Cardiac fibroblast (primary cell): Measurements from ENCODE around the gene DNMBP.

Experiments used
- DNase-seq, 2 donors: peaks; one replicate each; pipeline versions ENCODE4 v3.0.0 to v3.0.0-alpha.2; 2010; ENCODE audit warnings: low read depth in 2 of 2
- H3K4me3 ChIP-seq, 2 donors: replicated peaks in 1 of 2; 1 replicate in 1 of 2; 2 replicates in 1 of 2; pipeline ENCODE4 v1.5.1; 2011; ENCODE audit warnings: low read depth in 2 of 2, low read length in 2 of 2, mild to moderate bottlenecking in 2 of 2, moderate library complexity in 1 of 2
- TF ChIP-seq, protein P1 (sequence below): IDR thresholded peaks from one replicate; pipeline ENCODE4 v1.5.1; 2011; ENCODE audit warnings: low read depth, mild to moderate bottlenecking, low read length, inconsistent platforms

DNMBP gene

DNA sequence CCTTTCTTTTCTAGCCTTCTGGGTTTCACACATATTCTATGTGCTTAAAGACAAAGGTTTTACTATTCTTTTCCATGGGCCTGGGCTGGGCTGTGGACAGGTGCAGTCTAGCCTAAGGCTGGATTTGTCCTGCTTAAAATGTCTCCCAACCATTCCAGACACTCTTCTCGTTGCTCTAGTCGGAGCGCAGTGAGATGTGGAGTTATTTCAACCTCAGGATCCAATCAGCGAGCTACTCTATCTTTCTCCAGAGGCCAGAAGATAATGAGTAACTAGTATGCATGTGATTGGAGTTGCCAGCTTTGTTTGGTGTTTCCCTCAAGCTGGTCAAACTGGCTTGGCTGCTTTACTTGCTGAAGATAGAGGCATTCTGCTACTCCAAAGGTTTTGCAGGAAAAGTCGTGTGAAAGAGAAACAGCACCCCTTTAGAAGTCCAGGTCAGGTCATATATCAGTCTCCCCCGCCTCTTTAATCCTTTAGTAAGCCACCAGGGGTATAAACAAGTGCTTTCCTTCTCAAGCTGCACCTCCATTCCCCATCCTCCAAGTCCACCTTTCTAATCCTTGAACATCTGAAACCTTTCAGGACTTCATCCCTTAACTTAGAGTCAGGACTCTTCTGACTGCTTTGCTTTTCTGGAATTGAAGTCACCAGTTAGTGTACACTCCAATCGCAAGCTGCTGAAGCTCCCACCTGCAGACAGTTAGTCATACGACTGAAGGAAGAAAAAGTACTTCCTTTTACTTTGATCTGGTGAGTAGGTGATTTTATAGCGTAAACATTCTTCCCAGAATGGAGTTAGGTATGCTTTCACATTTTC is 78.8 kb downstream of the DNMBP start:
- TF ChIP-seq, protein P1, sequence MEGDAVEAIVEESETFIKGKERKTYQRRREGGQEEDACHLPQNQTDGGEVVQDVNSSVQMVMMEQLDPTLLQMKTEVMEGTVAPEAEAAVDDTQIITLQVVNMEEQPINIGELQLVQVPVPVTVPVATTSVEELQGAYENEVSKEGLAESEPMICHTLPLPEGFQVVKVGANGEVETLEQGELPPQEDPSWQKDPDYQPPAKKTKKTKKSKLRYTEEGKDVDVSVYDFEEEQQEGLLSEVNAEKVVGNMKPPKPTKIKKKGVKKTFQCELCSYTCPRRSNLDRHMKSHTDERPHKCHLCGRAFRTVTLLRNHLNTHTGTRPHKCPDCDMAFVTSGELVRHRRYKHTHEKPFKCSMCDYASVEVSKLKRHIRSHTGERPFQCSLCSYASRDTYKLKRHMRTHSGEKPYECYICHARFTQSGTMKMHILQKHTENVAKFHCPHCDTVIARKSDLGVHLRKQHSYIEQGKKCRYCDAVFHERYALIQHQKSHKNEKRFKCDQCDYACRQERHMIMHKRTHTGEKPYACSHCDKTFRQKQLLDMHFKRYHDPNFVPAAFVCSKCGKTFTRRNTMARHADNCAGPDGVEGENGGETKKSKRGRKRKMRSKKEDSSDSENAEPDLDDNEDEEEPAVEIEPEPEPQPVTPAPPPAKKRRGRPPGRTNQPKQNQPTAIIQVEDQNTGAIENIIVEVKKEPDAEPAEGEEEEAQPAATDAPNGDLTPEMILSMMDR: no peak
- H3K4me3 ChIP-seq: no peak overlapping the region
- no peak for DNase-seq

DNA sequence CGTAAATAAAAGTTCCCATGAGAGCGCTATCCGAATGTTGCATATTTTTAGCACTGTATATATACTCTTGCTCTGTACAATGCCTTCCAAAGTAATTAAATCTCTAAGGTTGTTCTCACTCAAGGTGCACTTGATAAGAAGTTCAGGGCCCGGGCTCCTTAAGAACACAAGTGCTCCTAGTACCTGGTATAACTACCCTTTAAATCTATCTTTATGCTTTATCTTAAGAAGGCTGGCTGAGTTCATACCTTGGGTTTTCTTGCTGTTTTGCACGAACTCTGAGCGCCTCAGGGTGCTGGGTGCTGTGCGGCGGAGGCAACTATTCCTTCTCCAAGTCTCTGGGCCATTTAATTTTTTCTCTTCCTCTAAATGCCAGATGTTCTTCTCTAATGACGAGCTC is 80.4 kb downstream of the DNMBP start:
- no peak overlapping the region for H3K4me3 ChIP-seq
- no peak for DNase-seq
- TF ChIP-seq, protein P1: no peak

DNA sequence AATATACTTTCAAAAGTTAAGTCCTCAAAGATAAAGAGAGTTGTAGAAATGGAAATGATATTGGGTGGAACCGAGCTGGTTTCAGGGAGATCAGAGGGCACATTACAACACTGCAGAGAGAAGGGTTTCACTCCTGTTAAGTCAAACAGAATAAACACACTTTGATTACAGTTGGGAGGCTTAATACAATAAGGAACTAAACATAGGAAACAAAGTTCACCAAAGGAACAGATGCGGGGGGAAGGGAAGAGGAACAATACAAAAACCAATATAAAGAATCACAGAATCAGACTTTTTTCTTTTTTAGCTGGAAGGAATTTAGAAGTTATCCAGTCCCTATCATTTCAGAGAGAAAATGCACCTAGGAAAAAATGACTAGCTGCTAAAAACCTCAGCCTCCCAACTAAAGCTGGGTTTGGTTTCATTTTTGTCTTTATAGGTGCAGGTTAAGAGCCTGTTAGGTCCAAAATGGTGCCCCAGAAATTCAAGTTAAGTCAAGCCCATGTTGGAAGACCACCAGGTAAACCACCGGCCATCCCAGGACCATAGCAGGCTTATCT is 81.9 kb downstream of the DNMBP start:
- H3K4me3 ChIP-seq: no peak overlapping the region
- TF ChIP-seq, protein P1: no peak
- no peak for DNase-seq

DNA sequence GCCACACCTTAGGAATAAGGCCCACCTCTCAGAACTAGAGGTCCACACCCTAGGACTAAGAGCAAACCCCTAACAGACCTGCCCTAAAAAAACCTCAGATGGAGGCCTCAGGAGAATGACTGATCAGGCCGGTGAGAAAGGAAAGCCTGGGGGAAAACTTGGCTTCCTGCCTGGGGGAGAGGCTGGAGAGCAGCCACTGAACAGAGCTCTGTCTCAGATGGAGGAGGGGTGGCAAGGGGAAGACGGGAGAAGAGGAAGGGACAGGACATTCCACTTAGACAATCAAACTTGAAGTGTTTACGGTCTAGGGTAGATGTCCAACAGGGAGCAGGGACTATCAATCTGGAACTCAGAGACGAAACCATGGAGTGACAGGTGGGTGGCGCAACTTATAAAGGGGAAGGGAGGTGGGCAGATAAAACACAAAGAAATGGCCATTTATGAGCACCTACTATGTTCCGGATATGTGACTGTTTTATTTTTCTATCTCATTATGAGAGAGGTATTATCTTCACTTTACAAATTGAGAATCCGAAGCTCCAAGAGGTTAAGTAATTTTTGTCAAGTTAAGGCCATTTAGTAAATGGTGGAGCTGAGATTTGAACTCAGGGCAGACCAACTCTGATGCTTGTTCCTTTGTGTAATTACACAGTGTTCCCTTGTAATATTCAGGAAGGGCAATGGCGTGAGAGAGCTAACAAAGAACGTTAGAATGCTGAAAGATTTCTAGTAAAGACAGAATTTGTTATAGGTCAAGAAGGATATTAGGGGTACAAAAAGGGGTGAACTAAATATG is 82.6 kb downstream of the DNMBP start:
- DNase-seq: peak; percentile 69 to 73
- TF ChIP-seq, protein P1: no peak
- no peak overlapping the region for H3K4me3 ChIP-seq

DNA sequence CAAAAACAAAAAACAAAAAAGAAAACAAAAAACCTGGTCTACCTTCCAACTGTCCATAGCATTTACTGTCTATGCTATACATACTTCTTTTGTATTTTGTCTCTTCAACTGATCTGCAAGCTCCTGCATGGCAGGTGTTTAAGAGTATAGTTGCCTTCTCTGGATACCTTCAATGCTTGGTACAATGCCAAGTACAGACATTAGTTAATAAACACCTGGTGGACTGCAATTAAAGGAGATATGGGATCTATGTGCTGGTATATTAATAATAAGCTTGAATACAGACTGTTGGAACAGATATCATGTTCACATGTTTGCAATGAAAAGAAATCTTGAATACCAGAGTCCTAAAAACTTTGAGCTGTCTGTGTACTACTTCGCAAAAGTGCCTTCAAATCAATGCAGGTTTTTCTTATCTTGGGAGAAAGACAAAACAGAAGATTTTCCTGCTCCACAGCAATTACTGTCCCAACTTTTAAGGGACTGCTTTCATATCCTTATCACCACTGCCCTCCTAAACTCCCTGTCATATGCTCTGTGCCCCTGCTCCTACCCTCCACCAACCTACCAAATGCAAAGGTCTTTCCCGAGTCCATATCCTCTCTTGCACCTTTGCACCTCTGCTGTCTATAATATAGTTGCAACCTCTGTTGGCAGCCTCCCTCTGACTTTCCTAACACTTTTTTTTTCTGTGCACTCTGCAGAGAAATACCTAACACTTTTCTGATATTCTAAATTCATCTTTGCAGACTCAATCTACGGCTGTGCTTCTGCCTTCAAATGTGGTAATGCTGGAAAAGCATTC is 85.1 kb downstream of the DNMBP start:
- no peak for DNase-seq
- TF ChIP-seq, protein P1: no peak
- H3K4me3 ChIP-seq: no peak overlapping the region

DNA sequence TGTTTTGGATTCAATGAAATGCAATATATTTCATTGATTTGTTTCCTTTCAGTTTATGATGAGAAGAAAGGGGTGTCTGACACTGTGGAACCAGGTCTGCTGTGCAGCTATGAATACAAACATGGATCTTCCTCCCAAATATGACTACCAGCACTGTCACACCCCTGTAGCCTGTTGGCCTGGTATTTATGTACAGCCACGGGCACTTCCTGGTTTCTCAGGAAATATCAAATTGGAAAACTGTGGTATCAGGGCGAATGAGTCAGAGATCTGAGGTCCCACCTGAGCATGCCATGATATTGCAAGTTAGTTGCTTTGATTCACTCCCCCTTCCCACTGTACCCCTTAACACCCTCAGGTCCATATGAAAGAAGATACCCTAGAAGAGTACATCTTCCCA is 87.8 kb downstream of the DNMBP start:
- DNase-seq: no peak
- TF ChIP-seq, protein P1: no peak

More for the DNA sequence above, 87.8 kb downstream of the DNMBP start:
- no peak overlapping the region for H3K4me3 ChIP-seq
